ENCODE measurements around the gene MEGF6. TPM values are rescaled to one million over a fixed set of nuclear protein-coding genes. Genes with fewer than 3 reads are reported as not detected.

The MEGF6 gene
- total RNA-seq, 1 donor from 2014 or later, result 9.5 TPM

DNA sequence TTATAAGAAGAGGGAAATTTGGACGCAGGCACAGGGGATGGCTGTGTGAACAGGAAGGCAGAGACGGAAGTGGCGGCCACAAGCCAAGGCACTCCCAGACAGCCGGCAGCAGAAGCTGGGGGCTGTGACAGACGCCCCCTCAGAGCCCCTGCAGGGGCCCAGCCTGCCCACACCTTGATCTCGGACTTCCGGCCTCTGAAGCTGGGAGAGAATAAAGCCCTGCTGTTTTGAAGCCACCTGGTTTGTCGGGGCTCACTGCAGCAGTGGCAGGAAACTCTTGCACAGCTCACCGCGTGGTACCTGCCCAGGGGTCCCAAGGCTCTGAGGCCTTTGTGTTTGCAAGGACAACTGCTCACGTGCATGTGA is 13.7 kb downstream of the MEGF6 start:
- no peaks in the 10 kb centered on the region for H3K9me3 ChIP-seq (replicated peaks)
- H3K27me3 ChIP-seq (ENCODE audit: low read depth), result peaks cover 6% of the 10 kb centered on the region
- no peak overlapping the region for H3K27ac ChIP-seq (replicated peaks)
- TF ChIP-seq, protein P1, sequence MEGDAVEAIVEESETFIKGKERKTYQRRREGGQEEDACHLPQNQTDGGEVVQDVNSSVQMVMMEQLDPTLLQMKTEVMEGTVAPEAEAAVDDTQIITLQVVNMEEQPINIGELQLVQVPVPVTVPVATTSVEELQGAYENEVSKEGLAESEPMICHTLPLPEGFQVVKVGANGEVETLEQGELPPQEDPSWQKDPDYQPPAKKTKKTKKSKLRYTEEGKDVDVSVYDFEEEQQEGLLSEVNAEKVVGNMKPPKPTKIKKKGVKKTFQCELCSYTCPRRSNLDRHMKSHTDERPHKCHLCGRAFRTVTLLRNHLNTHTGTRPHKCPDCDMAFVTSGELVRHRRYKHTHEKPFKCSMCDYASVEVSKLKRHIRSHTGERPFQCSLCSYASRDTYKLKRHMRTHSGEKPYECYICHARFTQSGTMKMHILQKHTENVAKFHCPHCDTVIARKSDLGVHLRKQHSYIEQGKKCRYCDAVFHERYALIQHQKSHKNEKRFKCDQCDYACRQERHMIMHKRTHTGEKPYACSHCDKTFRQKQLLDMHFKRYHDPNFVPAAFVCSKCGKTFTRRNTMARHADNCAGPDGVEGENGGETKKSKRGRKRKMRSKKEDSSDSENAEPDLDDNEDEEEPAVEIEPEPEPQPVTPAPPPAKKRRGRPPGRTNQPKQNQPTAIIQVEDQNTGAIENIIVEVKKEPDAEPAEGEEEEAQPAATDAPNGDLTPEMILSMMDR (IDR thresholded peaks at IDR 0.05; ENCODE audit: borderline replicate concordance), result no peak
- intact Hi-C loops (cut with micrococcal nuclease), result no loop called here
- H3K4me3 ChIP-seq, result peak overlapping the region; percentile 47
- no peaks in the 10 kb centered on the region for H3K36me3 ChIP-seq
- peak; percentile 37 for DNase-seq
- peaks cover 22% of the 10 kb centered on the region for H3K4me1 ChIP-seq

DNA sequence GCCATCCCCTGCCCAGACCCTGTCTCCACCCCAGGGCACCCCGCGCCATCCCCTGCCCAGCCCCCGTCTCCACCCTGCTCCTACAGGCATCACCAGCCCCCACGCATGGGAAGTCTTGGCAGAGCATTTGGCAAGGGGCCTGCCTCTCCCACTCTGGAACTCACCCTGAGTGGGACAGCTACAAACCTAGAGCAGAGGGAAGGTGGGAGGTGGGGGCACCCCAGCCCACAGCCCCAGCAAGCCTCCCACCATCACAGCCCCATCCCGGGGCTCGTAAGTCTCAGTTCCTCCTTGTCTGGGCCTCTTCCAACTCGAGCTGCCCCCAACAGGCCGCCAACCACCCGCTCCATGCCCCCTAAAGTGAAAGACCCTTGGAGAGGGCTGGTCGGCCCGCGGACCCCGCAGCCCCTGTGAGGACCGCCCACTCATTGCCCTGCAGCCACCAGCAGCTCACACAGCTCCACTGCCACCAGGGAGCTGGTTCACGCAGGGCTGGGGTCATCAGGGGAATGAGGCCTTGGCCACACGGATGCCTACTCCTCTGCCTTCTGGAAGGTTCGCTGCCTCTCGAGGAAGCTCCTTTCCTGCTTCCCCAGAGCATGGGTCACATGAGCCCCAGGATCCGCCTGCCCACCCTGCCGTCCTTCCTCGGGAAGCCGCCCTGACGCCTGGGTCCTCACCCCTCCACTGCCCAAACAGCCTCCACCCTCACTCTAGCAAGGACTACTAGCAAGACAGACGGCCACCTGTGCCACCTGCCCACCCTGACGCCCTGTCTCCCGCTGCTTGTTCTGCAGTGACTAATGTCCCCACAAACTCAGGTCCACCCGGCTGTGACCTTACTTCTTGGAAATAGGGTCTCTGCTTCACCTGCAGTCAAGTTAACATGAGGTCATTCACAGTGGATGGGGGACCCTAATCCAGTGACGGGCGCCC is 14.4 kb downstream of the MEGF6 start:
- H3K36me3 ChIP-seq, result no peaks in the 10 kb centered on the region
- TF ChIP-seq, protein P1 (IDR thresholded peaks at IDR 0.05; ENCODE audit: borderline replicate concordance), result no peak
- intact Hi-C loops (cut with micrococcal nuclease), result no loop called here
- H3K9me3 ChIP-seq (replicated peaks), result no peaks in the 10 kb centered on the region
- H3K4me3 ChIP-seq, result no peak overlapping the region
- H3K27me3 ChIP-seq (ENCODE audit: low read depth), result peaks cover 6% of the 10 kb centered on the region
- no peak for DNase-seq
- H3K27ac ChIP-seq (replicated peaks), result no peak overlapping the region
- H3K4me1 ChIP-seq, result peaks cover 22% of the 10 kb centered on the region

DNA sequence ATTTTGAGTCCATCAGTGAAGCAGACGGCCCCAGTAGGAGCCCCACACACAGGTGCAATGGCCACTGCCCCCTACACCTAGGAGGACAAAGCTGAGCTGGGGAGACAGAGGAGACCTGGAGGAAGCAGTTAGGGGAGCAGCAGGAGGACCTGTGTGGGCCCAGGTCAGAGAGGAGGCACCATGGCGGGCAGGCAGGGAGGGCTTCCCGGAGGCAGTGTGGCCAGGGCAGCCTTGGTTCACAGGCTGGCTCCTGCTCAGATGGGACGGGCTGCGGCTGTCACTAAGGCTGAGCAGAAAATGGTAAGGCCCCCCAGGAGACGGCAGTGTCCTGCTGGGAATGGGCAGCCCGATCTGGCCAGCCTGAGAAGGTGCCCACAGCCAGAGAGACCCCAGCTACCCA is 15.4 kb downstream of the MEGF6 start:
- H3K9me3 ChIP-seq (replicated peaks), result no peaks in the 10 kb centered on the region
- intact Hi-C loops (cut with micrococcal nuclease), result no loop called here
- no peak overlapping the region for H3K27ac ChIP-seq (replicated peaks)
- DNase-seq, result no peak
- TF ChIP-seq, protein P1 (IDR thresholded peaks at IDR 0.05; ENCODE audit: borderline replicate concordance), result no peak
- peaks cover 6% of the 10 kb centered on the region for H3K27me3 ChIP-seq (ENCODE audit: low read depth)
- no peak overlapping the region for H3K4me3 ChIP-seq
- H3K36me3 ChIP-seq, result no peaks in the 10 kb centered on the region
- H3K4me1 ChIP-seq, result peaks cover 22% of the 10 kb centered on the region

DNA sequence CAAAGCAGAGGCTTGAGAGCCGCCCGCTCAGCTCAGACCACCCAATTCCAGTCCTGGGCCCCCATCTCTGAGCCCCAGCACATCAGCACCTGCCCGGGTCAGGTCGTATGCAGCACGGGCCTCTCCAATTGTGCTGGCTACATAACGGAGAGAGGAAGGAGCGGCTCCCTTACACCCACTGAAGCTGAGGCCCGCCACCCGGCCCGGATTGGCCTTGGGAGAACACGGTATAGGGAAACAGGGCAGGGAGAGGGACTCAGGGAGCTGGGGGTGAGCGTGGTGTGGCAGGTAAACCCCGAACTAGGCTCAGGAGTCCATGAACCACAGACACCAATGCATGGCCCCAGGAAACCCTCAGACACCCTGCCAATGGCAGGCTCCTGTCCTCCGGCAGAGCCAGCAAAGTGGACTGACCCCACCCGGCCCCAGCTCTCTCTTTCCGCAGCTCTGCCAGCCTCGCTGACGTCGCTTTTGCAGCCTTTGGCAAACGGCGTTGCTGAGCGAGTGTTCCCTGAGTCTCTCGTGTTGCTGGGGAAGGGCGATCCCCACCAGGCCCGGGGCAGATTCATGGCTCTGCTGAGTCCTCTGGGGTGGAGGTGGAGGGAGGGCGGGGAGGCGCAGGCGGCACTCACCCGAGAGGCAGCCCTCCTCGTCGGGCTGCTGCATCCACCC is 16.5 kb downstream of the MEGF6 start:
- H3K36me3 ChIP-seq, result no peaks in the 10 kb centered on the region
- no peaks in the 10 kb centered on the region for H3K9me3 ChIP-seq (replicated peaks)
- H3K27ac ChIP-seq (replicated peaks), result no peak overlapping the region
- H3K4me3 ChIP-seq, result no peak overlapping the region
- intact Hi-C loops (cut with micrococcal nuclease), result no loop called here
- DNase-seq, result no peak
- H3K27me3 ChIP-seq (ENCODE audit: low read depth), result peaks cover 6% of the 10 kb centered on the region
- TF ChIP-seq, protein P1 (IDR thresholded peaks at IDR 0.05; ENCODE audit: borderline replicate concordance), result no peak
- peaks cover 33% of the 10 kb centered on the region for H3K4me1 ChIP-seq

DNA sequence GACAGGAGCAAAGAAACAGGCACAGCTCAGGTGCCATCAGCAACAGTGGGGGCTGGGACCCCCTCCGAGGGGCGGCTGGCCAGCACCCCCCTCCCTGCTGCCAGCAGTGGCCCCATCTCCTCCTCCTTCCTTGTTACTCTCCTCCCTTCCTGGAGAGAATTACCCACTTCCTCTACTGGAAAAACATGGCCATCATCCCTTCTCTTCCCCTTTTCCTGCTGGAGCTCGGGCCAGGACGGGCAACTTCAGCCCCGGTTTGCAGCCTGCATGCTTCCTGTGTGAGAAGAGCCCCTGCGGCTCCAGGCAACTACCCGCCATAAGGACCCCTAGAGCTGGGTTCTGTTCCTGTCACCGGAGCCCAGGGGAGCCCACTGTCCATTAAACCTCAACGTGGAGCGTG is 17.6 kb downstream of the MEGF6 start:
- TF ChIP-seq, protein P1 (IDR thresholded peaks at IDR 0.05; ENCODE audit: borderline replicate concordance), result no peak
- Histone ChIP-seq H3K27ac (replicated peaks) (no peak overlapping the region), H3K27me3 (ENCODE audit: low read depth) (peaks cover 6% of the 10 kb centered on the region), H3K36me3 (no peaks in the 10 kb centered on the region), H3K4me3 (no peak overlapping the region), H3K9me3 (replicated peaks) (no peaks in the 10 kb centered on the region), H3K4me1 (peaks cover 31% of the 10 kb centered on the region)
- DNase-seq, result no peak
- intact Hi-C loops (cut with micrococcal nuclease), result no loop called here
